ENCODE results near the gene CRYBB1. TPM values are rescaled to one million over a fixed set of nuclear protein-coding genes. Genes with fewer than 3 reads are reported as not detected.

CRYBB1 gene
- total and polyA plus RNA-seq, 9 donors: 0.26 to 1.4 (median 0.37) TPM; not detected in 2

- intact Hi-C loops (cut with DNase I): no loop called here
- H3K36me3 ChIP-seq: no peaks in the 10 kb centered on the region
- no peaks in the 10 kb centered on the region for H3K9me3 ChIP-seq
- no peak for DNase-seq
- WGBS, 3 donors: 83 to 89% (median 85%) methylated on average over 4 of the region's 4 CpGs
- no peak overlapping the region for H3K27ac ChIP-seq
- no peaks in the 10 kb centered on the region for H3K4me1 ChIP-seq (ENCODE audit: insufficient read depth)
- no peak overlapping the region for H3K4me3 ChIP-seq
- no peaks in the 10 kb centered on the region for H3K27me3 ChIP-seq
- TF ChIP-seq, protein P1, sequence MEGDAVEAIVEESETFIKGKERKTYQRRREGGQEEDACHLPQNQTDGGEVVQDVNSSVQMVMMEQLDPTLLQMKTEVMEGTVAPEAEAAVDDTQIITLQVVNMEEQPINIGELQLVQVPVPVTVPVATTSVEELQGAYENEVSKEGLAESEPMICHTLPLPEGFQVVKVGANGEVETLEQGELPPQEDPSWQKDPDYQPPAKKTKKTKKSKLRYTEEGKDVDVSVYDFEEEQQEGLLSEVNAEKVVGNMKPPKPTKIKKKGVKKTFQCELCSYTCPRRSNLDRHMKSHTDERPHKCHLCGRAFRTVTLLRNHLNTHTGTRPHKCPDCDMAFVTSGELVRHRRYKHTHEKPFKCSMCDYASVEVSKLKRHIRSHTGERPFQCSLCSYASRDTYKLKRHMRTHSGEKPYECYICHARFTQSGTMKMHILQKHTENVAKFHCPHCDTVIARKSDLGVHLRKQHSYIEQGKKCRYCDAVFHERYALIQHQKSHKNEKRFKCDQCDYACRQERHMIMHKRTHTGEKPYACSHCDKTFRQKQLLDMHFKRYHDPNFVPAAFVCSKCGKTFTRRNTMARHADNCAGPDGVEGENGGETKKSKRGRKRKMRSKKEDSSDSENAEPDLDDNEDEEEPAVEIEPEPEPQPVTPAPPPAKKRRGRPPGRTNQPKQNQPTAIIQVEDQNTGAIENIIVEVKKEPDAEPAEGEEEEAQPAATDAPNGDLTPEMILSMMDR (IDR thresholded peaks at IDR 0.05): no peak
- TF ChIP-seq EP300 (IDR thresholded peaks at IDR 0.05): no peak
These were observed 5.2 kb downstream of the CRYBB1 start for GRCh38 chr22:26612652-26613051.

DNA sequence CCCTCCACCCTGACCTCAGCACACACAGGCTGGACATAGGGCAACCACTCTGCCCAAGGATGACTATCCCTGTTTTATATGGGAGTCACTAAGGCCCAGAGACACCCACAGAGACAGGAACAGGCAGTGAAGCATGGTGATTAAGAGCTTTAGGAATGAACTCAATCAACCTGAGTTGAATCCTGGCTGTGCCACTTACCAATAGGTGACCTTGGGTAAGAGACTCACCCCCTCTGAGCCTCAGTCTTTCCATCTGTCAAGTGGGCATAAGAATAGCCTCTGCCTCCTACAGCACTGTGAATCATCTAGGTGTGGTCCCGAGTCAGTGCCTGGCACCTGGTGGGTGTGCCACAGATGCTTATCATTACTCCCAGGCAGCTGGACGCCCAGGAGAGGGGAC is 6.8 kb downstream of the CRYBB1 start:
- H3K4me3 ChIP-seq: no peak overlapping the region
- H3K27ac ChIP-seq: no peak overlapping the region
- no peaks in the 10 kb centered on the region for H3K4me1 ChIP-seq (ENCODE audit: insufficient read depth)
- no peaks in the 10 kb centered on the region for H3K36me3 ChIP-seq
- no peak for DNase-seq
- no peaks in the 10 kb centered on the region for H3K9me3 ChIP-seq
- intact Hi-C loops (cut with DNase I): no loop called here
- TF ChIP-seq EP300 (IDR thresholded peaks at IDR 0.05) (no peak), POLR2A (IDR thresholded peaks at IDR 0.05) (no peak)
- TF ChIP-seq, protein P1 (IDR thresholded peaks at IDR 0.05): no peak
- no peaks in the 10 kb centered on the region for H3K27me3 ChIP-seq
- 68 to 88% (median 69%) methylated on average over 2 of the region's 2 CpGs for WGBS, 3 donors

DNA sequence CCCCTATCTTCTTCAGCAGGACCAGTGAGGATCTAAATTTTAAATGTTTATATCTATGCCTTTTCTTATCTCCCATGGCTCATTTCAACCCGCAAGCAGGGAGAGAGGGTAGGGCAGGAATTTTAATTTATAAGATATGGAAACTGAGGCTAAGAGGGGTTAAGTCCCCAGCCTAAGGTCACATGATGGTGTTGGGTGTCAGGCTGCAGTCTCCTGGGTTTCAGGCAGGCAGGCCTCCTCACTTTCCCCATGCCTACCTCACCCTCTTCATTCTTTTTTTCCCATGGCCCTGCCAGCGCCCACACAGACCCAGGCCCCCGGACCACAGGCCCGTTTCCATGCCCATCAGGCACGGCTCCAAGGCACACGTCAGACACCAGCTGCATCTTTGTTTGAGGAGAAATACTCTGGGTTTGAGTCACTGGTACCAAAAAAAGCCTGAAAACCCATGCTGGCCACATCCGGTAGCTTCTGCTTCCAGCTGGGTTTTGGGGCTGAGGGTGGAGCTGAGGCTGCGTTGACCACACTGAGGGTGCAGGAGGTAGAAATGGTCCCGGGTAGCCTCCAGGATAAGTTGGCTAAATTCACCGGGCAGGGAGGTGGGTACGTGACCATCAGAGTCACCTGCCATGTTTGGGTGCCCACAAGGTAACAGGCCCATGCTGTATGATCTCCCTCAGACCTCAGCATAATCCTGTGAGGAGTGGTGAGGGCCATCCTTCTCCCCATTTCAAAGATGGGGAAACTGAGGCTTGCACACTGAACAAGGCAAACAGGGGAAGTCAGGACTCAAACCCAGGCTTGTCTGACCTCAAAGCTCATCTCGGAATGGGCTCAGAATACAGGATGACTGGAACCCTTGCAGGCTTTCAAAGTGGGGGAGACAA is 7.5 kb downstream of the CRYBB1 start:
- intact Hi-C loops (cut with DNase I): no loop called here
- TF ChIP-seq POLR2A (IDR thresholded peaks at IDR 0.05): no peak
- TF ChIP-seq, protein P1 (IDR thresholded peaks at IDR 0.05): no peak
- TF ChIP-seq EP300 (IDR thresholded peaks at IDR 0.05): no peak
- Histone ChIP-seq H3K36me3 (no peaks in the 10 kb centered on the region), H3K27me3 (no peaks in the 10 kb centered on the region), H3K27ac (no peak overlapping the region), H3K9me3 (no peaks in the 10 kb centered on the region), H3K4me1 (ENCODE audit: insufficient read depth) (no peaks in the 10 kb centered on the region), H3K4me3 (no peak overlapping the region)
- DNase-seq: no peak
- WGBS, 3 donors: 49 to 55% (median 50%) methylated on average over 12 of the region's 12 CpGs

DNA sequence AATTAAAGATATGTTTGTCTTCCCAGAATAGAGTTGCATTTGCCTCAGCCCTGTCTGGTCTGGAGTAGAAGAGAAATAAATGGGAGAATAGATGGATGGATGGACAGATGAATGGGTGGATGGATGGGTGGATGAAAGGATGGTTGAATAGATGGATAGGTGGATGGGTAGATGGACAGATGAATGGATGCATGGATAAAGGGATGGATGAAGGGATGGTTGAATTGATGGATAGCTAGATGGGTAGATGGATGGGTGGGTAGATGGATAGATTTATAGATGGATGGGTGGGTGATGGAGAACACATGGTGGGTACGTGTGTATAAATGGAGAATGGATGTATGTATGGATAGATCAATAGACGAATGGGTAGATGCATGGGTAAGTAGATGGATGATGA is 8.5 kb downstream of the CRYBB1 start:
- Histone ChIP-seq H3K9me3 (no peaks in the 10 kb centered on the region), H3K4me1 (ENCODE audit: insufficient read depth) (no peaks in the 10 kb centered on the region), H3K27me3 (no peaks in the 10 kb centered on the region), H3K27ac (no peak overlapping the region), H3K4me3 (no peak overlapping the region), H3K36me3 (no peaks in the 10 kb centered on the region)
- DNase-seq: no peak
- 80 to 92% (median 83%) methylated on average over 2 of the region's 2 CpGs for WGBS, 3 donors
- intact Hi-C loops (cut with DNase I): no loop called here
- no peak for TF ChIP-seq EP300 (IDR thresholded peaks at IDR 0.05)
- TF ChIP-seq POLR2A (IDR thresholded peaks at IDR 0.05): no peak
- TF ChIP-seq, protein P1 (IDR thresholded peaks at IDR 0.05): no peak
